Caco-2 (cell line): ENCODE data around the gene IL1RAP. TPM values are rescaled to one million over a fixed set of nuclear protein-coding genes. Genes with fewer than 3 reads are reported as not detected.
"Not testable (repeated sequence)": the region's sequence is repeated elsewhere in the genome, so short reads cannot be mapped to it uniquely, and the experiment has no call there.

Source experiments
- Bru-seq: library from RNA; stranded (reverse); fragments of 400-500 nt; gene quantifications from one replicate; lab custom pipeline; 2021; lab: Mats Ljungman, UMichigan
- BruChase-seq, 2 experiments: library from RNA; stranded (reverse); fragments of 400-500 nt; gene quantifications; one replicate each; lab custom pipeline; 2021; lab: Mats Ljungman, UMichigan
- BruUV-seq: library from RNA; stranded (reverse); fragments of 400-500 nt; replicated peaks from 2 replicates; lab custom pipeline; 2021; lab: Mats Ljungman, UMichigan
- CTCF ChIA-PET: fragments of 300-600 bp; sonication (Branson Sonifier 250); formaldehyde crosslinking; loops from one replicate; lab custom pipeline; 2022; ENCODE audit warnings: antibody characterized with exemption; lab: Charles Lee
- POLR2A ChIA-PET: fragments of 300-600 bp; sonication (Branson Sonifier 250); formaldehyde crosslinking; loops from one replicate; lab custom pipeline; 2022; ENCODE audit warnings: antibody characterized with exemption; lab: Charles Lee
- DNase-seq, 2 experiments: peaks; one replicate each; pipeline versions ENCODE4 v3.0.0 to v3.0.0-alpha.2; 2020 to 2022
- H3K27me3 ChIP-seq: replicated peaks from 2 replicates; pipeline ENCODE4 v1.6.0; 2011; ENCODE audit warnings: low read length; ENCODE audit not compliant: control insufficient read depth, insufficient read depth
- H3K36me3 ChIP-seq: 2 replicates; pipeline ENCODE4 v1.5.1; 2011; ENCODE audit warnings: low read length; ENCODE audit not compliant: control insufficient read depth, insufficient read depth
- H3K4me1 ChIP-seq: fragments of 250-450 bp; sonication (Bioruptor Pico); 2 replicates; pipeline ENCODE4 v1.5.1; 2020; ENCODE audit warnings: mild to moderate bottlenecking
- H3K4me3 ChIP-seq: 2 replicates; pipeline ENCODE4 v1.5.1; 2011; ENCODE audit warnings: low read depth, mild to moderate bottlenecking, control low read depth, low read length
- H3K9me3 ChIP-seq: fragments of 250-450 bp; sonication (Bioruptor Pico); 2 replicates; pipeline ENCODE4 v1.5.1; 2020; ENCODE audit warnings: mild to moderate bottlenecking, moderate library complexity
- H3K27ac Mint-ChIP-seq: one replicate; pipeline ENCODE4 v1.8.0; 2022; ENCODE audit warnings: mixed read lengths; ENCODE audit not compliant: unreplicated experiment
- H3K27me3 Mint-ChIP-seq: one replicate; pipeline ENCODE4 v1.8.0; 2022; ENCODE audit warnings: mixed read lengths; ENCODE audit not compliant: insufficient read depth, unreplicated experiment
- H3K36me3 Mint-ChIP-seq: one replicate; pipeline ENCODE4 v1.8.0; 2022; ENCODE audit warnings: mild to moderate bottlenecking, mixed read lengths; ENCODE audit not compliant: insufficient read depth, unreplicated experiment
- H3K4me1 Mint-ChIP-seq: one replicate; pipeline ENCODE4 v1.8.0; 2022; ENCODE audit warnings: low read depth, mixed read lengths; ENCODE audit not compliant: unreplicated experiment
- H3K4me3 Mint-ChIP-seq: one replicate; pipeline ENCODE4 v1.8.0; 2022; ENCODE audit warnings: mild to moderate bottlenecking, moderate library complexity, mixed read lengths; ENCODE audit not compliant: unreplicated experiment
- H3K9me3 Mint-ChIP-seq: one replicate; pipeline ENCODE4 v1.8.0; 2022; ENCODE audit warnings: mixed read lengths; ENCODE audit not compliant: unreplicated experiment
- intact Hi-C: fragments of 100-400 bp; cut with micrococcal nuclease; formaldehyde crosslinking; loops from one replicate; pipeline ENCODE4 v1.10.0; 2022; ENCODE audit not compliant: unreplicated experiment
- long read RNA-seq: library from polyadenylated mRNA; stranded (forward); transcript quantifications from one replicate; pipeline ENCODE4 v2.0.0, GENCODE V29; 2022
- total RNA-seq: library from RNA; stranded (reverse); gene quantifications from 2 replicates; pipeline ENCODE4 v1.2.3, GENCODE V29; 2022
- TF ChIP-seq, protein P1 (sequence below), 2 experiments: fragments of 200-600 bp in 1 of 2; IDR thresholded peaks; 1 replicate in 1 of 2; 2 replicates in 1 of 2; pipeline versions ENCODE4 v1.5.1 to v1.8.0; 2011 to 2022; ENCODE audit warnings: antibody characterized with exemption in 1 of 2, control low read depth in 1 of 2, inconsistent platforms in 1 of 2, low read depth in 1 of 2, low read length in 1 of 2, mild to moderate bottlenecking in 1 of 2, moderate library complexity in 1 of 2; ENCODE audit not compliant: insufficient read depth in 1 of 2, severe bottlenecking in 1 of 2, unreplicated experiment in 1 of 2

Gene IL1RAP, protein sequence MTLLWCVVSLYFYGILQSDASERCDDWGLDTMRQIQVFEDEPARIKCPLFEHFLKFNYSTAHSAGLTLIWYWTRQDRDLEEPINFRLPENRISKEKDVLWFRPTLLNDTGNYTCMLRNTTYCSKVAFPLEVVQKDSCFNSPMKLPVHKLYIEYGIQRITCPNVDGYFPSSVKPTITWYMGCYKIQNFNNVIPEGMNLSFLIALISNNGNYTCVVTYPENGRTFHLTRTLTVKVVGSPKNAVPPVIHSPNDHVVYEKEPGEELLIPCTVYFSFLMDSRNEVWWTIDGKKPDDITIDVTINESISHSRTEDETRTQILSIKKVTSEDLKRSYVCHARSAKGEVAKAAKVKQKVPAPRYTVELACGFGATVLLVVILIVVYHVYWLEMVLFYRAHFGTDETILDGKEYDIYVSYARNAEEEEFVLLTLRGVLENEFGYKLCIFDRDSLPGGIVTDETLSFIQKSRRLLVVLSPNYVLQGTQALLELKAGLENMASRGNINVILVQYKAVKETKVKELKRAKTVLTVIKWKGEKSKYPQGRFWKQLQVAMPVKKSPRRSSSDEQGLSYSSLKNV
- total RNA-seq (5.1 and 6.2 TPM in 2 replicates), Bru-seq, nascent RNA (percentile 46 among the genes with signal in this experiment), BruChase-seq, experiment 1, labeled RNA remaining after a 2-hour chase (percentile 41 among the genes with signal in this experiment), BruChase-seq, experiment 2, labeled RNA remaining after a 6-hour chase (percentile 42 among the genes with signal in this experiment)
- long read RNA-seq, full-length matches to known transcripts = 3 of 4 reads
- long read RNA-seq, partial matches to known transcripts = 0 of 4 reads
- long read RNA-seq, other reads (novel, unspliced or antisense) = 1 of 4 reads

DNA sequence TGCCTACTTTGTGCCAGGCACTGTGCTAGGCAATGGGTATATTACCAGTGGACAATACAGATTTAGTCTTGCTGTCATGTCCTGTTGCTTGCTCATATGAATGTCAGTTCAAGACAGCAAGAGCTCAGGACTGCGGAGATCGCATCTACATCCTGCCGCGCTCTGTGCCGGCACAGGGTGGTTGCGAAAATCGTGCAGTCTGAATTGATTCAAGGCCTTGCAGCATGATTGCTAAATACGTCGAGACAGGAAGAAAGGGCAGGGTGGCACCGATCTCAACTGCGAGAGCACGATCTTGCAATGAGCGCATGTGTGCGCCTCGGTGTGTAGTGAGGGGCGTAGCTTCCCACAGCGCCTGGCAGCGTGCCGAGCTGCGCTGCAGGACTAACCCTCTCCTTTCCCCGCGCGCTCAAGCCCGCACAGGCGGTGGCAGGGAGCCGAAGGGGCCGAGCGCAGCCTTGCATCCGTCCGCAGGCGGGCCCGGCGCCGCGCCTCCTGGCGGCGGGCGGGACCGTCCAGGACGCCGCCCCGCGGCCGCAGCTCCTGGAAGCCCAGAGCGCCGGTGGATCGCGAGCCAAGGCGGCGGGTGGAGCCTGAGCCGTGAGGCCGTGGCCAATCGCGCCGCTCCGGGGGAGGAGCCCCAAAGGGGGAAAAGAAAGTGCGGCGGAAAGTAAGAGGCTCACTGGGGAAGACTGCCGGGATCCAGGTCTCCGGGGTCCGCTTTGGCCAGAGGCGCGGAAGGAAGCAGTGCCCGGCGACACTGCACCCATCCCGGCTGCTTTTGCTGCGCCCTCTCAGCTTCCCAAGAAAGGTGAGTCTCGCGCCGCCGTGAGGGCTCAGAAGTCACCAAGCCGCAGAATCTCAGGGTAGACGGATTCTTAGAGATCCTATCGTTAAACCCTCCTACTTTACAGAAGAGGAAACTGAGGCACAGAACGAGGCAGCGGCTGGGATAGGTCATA, at the start of gene IL1RAP:
Gene IL1RAP, plus strand, starts transcription at position 677 of the 962 bp plus-strand sequence. CDS start 50,205 bp downstream, outside the sequence.
- intact Hi-C loops = loop anchor here (1.0 to 2.0 kb wide), 3 partner anchors 8 to 183 kb away; partner anchors contain the start of gene TMEM207
- POLR2A ChIA-PET = interaction anchor here (0.6 kb wide), 1 partner anchor 535 kb away, joined by 8 read pairs; no protein-coding TSS in a partner anchor

DNA sequence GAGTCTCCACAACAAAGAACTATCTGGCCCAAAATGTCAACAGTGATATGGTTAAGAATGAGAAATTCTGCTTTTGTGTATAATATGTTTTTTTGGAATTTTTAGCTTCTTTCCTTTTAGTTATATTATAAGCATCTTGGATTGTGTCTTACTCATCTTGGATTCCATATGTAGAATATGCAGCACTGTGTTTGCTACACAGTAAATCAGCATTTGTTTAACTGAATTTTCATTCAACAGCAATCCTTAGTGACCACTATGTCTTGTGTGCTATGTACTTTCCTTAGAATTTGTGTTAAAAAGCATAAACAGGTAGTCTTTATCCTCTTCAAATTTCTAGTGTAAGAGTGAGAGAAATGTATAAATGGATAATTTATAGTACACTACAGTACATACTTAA, 46.0 kb upstream of the IL1RAP start:
- BruUV-seq = no TSS peak
- no peak overlapping the region for H3K27ac Mint-ChIP-seq
- H3K4me1 Mint-ChIP-seq = no peaks in the 10 kb centered on the region
- no peaks in the 10 kb centered on the region for H3K27me3 Mint-ChIP-seq
- no peaks in the 10 kb centered on the region for H3K36me3 ChIP-seq
- H3K9me3 Mint-ChIP-seq = no peaks in the 10 kb centered on the region
- H3K4me1 ChIP-seq = no peaks in the 10 kb centered on the region
- H3K4me3 Mint-ChIP-seq = no peak overlapping the region
- TF ChIP-seq, protein P1, sequence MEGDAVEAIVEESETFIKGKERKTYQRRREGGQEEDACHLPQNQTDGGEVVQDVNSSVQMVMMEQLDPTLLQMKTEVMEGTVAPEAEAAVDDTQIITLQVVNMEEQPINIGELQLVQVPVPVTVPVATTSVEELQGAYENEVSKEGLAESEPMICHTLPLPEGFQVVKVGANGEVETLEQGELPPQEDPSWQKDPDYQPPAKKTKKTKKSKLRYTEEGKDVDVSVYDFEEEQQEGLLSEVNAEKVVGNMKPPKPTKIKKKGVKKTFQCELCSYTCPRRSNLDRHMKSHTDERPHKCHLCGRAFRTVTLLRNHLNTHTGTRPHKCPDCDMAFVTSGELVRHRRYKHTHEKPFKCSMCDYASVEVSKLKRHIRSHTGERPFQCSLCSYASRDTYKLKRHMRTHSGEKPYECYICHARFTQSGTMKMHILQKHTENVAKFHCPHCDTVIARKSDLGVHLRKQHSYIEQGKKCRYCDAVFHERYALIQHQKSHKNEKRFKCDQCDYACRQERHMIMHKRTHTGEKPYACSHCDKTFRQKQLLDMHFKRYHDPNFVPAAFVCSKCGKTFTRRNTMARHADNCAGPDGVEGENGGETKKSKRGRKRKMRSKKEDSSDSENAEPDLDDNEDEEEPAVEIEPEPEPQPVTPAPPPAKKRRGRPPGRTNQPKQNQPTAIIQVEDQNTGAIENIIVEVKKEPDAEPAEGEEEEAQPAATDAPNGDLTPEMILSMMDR (IDR thresholded peaks at IDR 0.05; ENCODE audit: insufficient read depth in 1 of 2, low read depth in 1 of 2, low read length in 1 of 2, severe bottlenecking in 1 of 2, unreplicated experiment in 1 of 2) = no peak
- no peak overlapping the region for H3K4me3 ChIP-seq
- 0 out of 2 replicates have a peak, but pooled peaks cover 5% of the 10 kb centered on the region for H3K9me3 ChIP-seq
- POLR2A ChIA-PET = no interaction called here
- intact Hi-C loops = no loop called here
- CTCF ChIA-PET = no interaction called here
- no peaks in the 10 kb centered on the region for H3K36me3 Mint-ChIP-seq
- DNase-seq = no peak
- H3K27me3 ChIP-seq = no peaks in the 10 kb centered on the region; the same call in 1 of the 2 replicates

More for the DNA sequence above, at the start of gene IL1RAP:
- DNase-seq = peak; percentile 86 to 91
- no peaks in the 10 kb centered on the region for H3K27me3 ChIP-seq
- no peaks in the 10 kb centered on the region for H3K9me3 Mint-ChIP-seq
- H3K9me3 ChIP-seq = no peaks in the 10 kb centered on the region
- CTCF ChIA-PET = interaction anchor here (1.0 to 1.5 kb wide), 3 partner anchors 9 to 192 kb away, joined by 5 to 8 read pairs (median 5); partner anchors contain the start of gene CLDN1
- H3K36me3 Mint-ChIP-seq = no peaks in the 10 kb centered on the region
- peak within 1 kb of the TSS; percentile 63 for H3K4me3 ChIP-seq
- peak within 1 kb of the TSS; percentile 94 for H3K4me3 Mint-ChIP-seq
- peaks cover 10% of the 10 kb centered on the region for H3K4me1 Mint-ChIP-seq
- H3K4me1 ChIP-seq = no peaks in the 10 kb centered on the region
- H3K36me3 ChIP-seq = no peaks in the 10 kb centered on the region
- BruUV-seq = no TSS peak
- TF ChIP-seq, protein P1 (IDR thresholded peaks at IDR 0.05; ENCODE audit: insufficient read depth in 1 of 2, low read depth in 1 of 2, low read length in 1 of 2, severe bottlenecking in 1 of 2, unreplicated experiment in 1 of 2) = peak; percentile 36 to 63
- H3K27ac Mint-ChIP-seq = peak within 1 kb of the TSS; percentile 69
- peaks cover 9% of the 10 kb centered on the region for H3K27me3 Mint-ChIP-seq

DNA sequence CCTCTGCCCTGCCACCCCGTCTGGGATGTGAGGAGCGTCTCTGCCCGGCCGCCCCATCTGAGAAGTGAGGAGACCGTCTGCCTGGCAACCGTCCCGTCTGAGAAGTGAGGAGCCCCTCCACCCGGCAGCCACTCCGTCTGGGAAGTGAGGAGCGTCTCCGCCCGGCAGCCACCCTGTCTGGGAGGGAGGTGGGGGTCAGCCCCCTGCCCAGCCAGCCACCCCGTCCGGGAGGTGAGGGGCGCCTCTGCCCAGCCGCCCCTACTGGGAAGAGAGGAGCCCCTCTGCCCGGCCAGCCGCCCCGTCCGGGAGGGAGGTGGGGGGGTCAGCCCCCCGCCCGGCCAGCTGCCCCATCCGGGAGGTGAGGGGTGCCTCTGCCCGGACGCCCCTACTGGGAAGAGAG, 40.6 kb upstream of the IL1RAP start:
- H3K9me3 ChIP-seq, H3K27me3 ChIP-seq, H3K4me3 Mint-ChIP-seq, H3K27me3 Mint-ChIP-seq, BruUV-seq, DNase-seq, H3K4me1 ChIP-seq, H3K36me3 Mint-ChIP-seq, POLR2A ChIA-PET, H3K4me1 Mint-ChIP-seq, H3K4me3 ChIP-seq, H3K9me3 Mint-ChIP-seq, intact Hi-C loops, CTCF ChIA-PET, H3K27ac Mint-ChIP-seq, H3K36me3 ChIP-seq: not testable (repeated sequence)
